Prostate gland (tissue), 2 donors: ENCODE results near the gene ZMIZ1. TPM values are rescaled to one million over a fixed set of nuclear protein-coding genes. Genes with fewer than 3 reads are reported as not detected.

ENCODE experiments used
- DNase-seq: peaks from one replicate; pipeline ENCODE4 v3.0.0-alpha.2; 2019; ENCODE audit warnings: low spot score
- H3K27ac ChIP-seq, 2 donors: fragments of 200-600 bp; sonication (generic); 2 replicates each; pipeline ENCODE4 v1.5.1; 2017 to 2019
- H3K27me3 ChIP-seq: fragments of 200-600 bp; sonication (generic); replicated peaks from 2 replicates; pipeline ENCODE4 v1.5.1; 2019; ENCODE audit not compliant: insufficient read depth
- H3K36me3 ChIP-seq, 2 donors: fragments of 200-600 bp; sonication (generic); 1 replicate in 1 of 2; 2 replicates in 1 of 2; pipeline versions ENCODE4 v1.5.1 to v1.8.1; 2017 to 2019
- H3K4me1 ChIP-seq: fragments of 200-600 bp; sonication (generic); replicated peaks from 2 replicates; pipeline ENCODE4 v1.5.1; 2019
- H3K4me3 ChIP-seq, 2 donors: fragments of 200-600 bp; sonication (generic); 2 replicates each; pipeline ENCODE4 v1.5.1; 2017 to 2019
- H3K9me3 ChIP-seq: fragments of 200-600 bp; sonication (generic); 2 replicates; pipeline ENCODE4 v1.5.1; 2017
- POLR2A ChIP-seq: fragments of 450-650 bp; IDR thresholded peaks from one replicate; pipeline ENCODE4 v1.6.1; 2016; ENCODE audit warnings: antibody characterized with exemption, mild to moderate bottlenecking
- POLR2AphosphoS5 ChIP-seq: sonication (generic); formaldehyde crosslinking; IDR thresholded peaks from one replicate; pipeline ENCODE4 v1.6.1; 2017; ENCODE audit warnings: antibody characterized with exemption
- WGBS: methylation state at CpG from one replicate; pipeline ENCODE4 v1.1.5; 2018; 5-methylcytosine and 5-hydroxymethylcytosine counted together
- intact Hi-C: fragments of 100-400 bp; cut with DNase I; formaldehyde crosslinking; loops from one replicate; pipeline ENCODE4 v1.14.2; 2022
- total RNA-seq, 2 donors: library from RNA; depleted of rRNA; stranded (reverse); fragments of >200 nt; gene quantifications; one replicate each; pipeline ENCODE4 v1.1.0, GENCODE V29; 2016
- TF ChIP-seq, protein P1 (sequence below), 4 experiments: fragments of 200-600 bp in 2 of 4; fragments of 450-650 bp in 2 of 4; sonication (generic) in 2 of 4; IDR thresholded peaks; 1 replicate in 3 of 4; 2 replicates in 1 of 4; pipeline ENCODE4 v1.5.1; 2016 to 2019; ENCODE audit warnings: antibody characterized with exemption in 4 of 4, mild to moderate bottlenecking in 2 of 4, moderate library complexity in 2 of 4

The ZMIZ1 gene
- total RNA-seq, 2 donors from 2014 or later, result 69.6 to 78.5 TPM

DNA sequence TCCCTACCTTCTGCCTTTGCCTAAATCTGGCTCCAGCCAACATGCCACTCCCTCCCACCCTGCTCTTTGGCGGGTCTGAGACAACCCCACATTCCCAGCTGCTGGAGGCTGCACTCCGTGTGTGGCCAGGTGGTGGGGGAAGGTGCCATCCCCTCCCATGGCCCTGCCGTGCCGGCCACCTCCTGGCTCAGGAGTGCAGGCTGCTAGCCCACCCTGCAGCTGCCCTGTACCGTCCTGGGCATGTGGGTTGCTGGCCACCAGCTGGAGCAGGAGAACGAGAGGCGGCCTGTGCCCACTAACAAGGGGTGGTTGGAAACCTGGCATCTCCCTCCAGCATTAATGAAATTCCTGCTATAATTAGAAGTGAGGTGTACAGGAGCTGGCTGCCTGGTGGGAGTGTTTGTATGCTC, 97.6 kb downstream of the ZMIZ1 start:
- H3K9me3 ChIP-seq, result no peaks in the 10 kb centered on the region
- intact Hi-C loops, result no loop called here
- no peak overlapping the region for H3K27ac ChIP-seq
- H3K4me3 ChIP-seq, result no peak overlapping the region
- no peak for DNase-seq
- no peaks in the 10 kb centered on the region for H3K27me3 ChIP-seq
- H3K4me1 ChIP-seq, result no peaks in the 10 kb centered on the region
- no peak for TF ChIP-seq POLR2AphosphoS5
- TF ChIP-seq, protein P1, sequence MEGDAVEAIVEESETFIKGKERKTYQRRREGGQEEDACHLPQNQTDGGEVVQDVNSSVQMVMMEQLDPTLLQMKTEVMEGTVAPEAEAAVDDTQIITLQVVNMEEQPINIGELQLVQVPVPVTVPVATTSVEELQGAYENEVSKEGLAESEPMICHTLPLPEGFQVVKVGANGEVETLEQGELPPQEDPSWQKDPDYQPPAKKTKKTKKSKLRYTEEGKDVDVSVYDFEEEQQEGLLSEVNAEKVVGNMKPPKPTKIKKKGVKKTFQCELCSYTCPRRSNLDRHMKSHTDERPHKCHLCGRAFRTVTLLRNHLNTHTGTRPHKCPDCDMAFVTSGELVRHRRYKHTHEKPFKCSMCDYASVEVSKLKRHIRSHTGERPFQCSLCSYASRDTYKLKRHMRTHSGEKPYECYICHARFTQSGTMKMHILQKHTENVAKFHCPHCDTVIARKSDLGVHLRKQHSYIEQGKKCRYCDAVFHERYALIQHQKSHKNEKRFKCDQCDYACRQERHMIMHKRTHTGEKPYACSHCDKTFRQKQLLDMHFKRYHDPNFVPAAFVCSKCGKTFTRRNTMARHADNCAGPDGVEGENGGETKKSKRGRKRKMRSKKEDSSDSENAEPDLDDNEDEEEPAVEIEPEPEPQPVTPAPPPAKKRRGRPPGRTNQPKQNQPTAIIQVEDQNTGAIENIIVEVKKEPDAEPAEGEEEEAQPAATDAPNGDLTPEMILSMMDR (IDR thresholded peaks at IDR 0.05), result no peak
- TF ChIP-seq POLR2A, result no peak
- no peaks in the 10 kb centered on the region for H3K36me3 ChIP-seq
- 60% methylated on average over 7 of the region's 7 CpGs for WGBS

DNA sequence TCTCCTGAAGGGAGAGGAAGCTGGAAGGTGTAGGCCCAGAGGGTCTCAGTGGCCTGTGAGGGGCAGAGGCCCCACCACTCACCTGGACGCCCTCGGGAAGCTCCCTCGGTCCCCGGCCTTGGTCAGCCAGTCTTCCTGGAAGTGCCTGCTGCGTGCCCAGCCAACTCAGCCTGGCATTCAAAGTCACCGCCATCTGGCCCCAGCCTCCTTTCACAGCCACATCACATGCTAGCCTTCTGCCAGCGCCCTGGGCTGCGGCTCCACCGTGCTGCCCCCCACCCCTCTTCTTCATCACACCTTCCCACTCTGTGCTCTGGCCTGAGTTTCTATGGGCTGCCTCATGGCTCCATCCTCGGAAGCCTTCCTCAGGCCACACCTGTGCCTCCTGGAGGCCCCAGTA, 98.0 kb downstream of the ZMIZ1 start:
- H3K4me1 ChIP-seq, result no peaks in the 10 kb centered on the region
- H3K27me3 ChIP-seq, result no peaks in the 10 kb centered on the region
- DNase-seq, result no peak
- H3K9me3 ChIP-seq, result no peaks in the 10 kb centered on the region
- no peak overlapping the region for H3K4me3 ChIP-seq
- H3K27ac ChIP-seq, result no peak overlapping the region
- intact Hi-C loops, result no loop called here
- 84% methylated on average over 10 of the region's 10 CpGs for WGBS
- H3K36me3 ChIP-seq, result no peaks in the 10 kb centered on the region
- TF ChIP-seq, protein P1 (IDR thresholded peaks at IDR 0.05), result no peak
- no peak for TF ChIP-seq POLR2AphosphoS5
- TF ChIP-seq POLR2A, result no peak

DNA sequence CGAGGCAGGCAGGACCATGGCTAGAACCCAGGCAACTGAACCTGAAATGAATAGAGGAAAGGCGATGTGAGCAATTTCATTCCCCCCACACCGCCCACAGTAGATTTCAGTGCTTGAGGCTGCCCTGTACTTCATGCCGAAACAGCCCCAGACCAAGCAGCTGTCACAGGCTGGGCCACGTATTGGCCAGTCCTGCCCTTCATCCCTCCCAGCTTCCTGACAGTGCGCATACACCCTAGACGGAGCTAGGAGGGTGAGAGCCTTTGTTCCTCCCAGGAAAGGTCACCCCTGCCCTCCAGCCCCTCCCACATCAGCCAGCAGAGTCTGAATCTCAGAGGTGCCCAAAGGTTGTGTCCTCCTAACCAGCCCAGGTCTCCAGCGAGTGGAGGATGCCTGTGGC, 98.8 kb downstream of the ZMIZ1 start:
- Histone ChIP-seq H3K36me3 (no peaks in the 10 kb centered on the region), H3K4me1 (no peaks in the 10 kb centered on the region), H3K27ac (no peak overlapping the region), H3K4me3 (no peak overlapping the region), H3K27me3 (no peaks in the 10 kb centered on the region), H3K9me3 (no peaks in the 10 kb centered on the region)
- TF ChIP-seq POLR2A, result no peak
- no peak for TF ChIP-seq POLR2AphosphoS5
- TF ChIP-seq, protein P1 (IDR thresholded peaks at IDR 0.05), result no peak
- DNase-seq, result no peak
- 79% methylated on average over 8 of the region's 8 CpGs for WGBS
- intact Hi-C loops, result no loop called here

DNA sequence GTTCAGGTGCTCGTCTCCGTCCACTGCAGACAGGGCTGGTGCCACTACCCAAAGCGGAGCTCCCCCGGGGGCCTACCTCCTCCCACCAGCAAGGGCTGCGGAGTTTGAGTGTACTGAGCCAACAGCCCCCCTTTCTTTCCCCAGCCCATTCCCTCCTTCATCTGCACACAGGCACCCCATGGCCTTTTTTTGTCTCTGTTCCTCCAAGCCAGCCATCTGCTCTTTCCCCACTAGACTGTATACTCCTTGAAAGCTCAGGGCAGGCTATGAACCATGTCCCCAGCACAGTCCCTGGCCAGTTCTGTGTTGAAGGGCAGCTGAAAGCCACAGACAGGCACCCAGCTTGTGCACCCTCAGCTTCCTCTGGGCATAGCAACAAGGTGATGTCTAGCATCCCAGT, 99.4 kb downstream of the ZMIZ1 start:
- intact Hi-C loops, result no loop called here
- H3K27ac ChIP-seq, result no peak overlapping the region
- TF ChIP-seq POLR2AphosphoS5, result no peak
- TF ChIP-seq, protein P1 (IDR thresholded peaks at IDR 0.05), result no peak
- no peak for TF ChIP-seq POLR2A
- H3K27me3 ChIP-seq, result no peaks in the 10 kb centered on the region
- H3K36me3 ChIP-seq, result no peaks in the 10 kb centered on the region
- no peak for DNase-seq
- 89% methylated on average over 5 of the region's 5 CpGs for WGBS
- H3K9me3 ChIP-seq, result no peaks in the 10 kb centered on the region
- no peaks in the 10 kb centered on the region for H3K4me1 ChIP-seq
- no peak overlapping the region for H3K4me3 ChIP-seq

DNA sequence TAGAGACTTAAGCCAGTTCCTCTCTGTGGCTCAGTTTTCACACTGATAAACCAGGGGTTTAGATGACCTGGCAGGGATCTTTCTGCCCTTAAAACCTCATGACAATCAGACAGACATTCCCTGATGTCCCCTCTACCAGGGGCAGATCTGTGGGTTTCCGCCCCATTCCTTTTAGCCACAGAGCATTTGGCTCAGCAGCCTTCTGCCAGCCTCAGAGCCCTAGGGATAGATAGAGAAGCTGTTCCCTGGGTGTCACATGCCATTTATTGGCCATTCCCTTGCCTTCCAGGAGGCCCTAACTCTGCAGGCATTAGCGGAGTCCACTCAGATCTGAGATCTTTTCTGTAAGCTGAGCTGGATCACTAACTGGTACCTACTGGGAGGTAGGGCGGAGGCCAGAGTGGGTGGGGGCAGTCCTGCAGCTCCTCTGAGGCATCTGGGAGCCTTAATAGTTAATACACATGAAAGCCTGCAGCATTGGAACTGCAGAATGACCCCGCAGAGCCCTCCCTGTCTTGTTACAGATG, 101.5 kb downstream of the ZMIZ1 start:
- Histone ChIP-seq H3K27ac (no peak overlapping the region), H3K4me1 (no peaks in the 10 kb centered on the region), H3K27me3 (no peaks in the 10 kb centered on the region), H3K4me3 (no peak overlapping the region), H3K36me3 (no peaks in the 10 kb centered on the region), H3K9me3 (no peaks in the 10 kb centered on the region)
- TF ChIP-seq, protein P1 (IDR thresholded peaks at IDR 0.05), result no peak
- TF ChIP-seq POLR2AphosphoS5 (no peak), POLR2A (no peak)
- DNase-seq, result no peak
- 98% methylated on average over 4 of the region's 4 CpGs for WGBS
- intact Hi-C loops, result no loop called here
